GM23248 (cell line): Measurements from ENCODE around the gene FTO. TPM values are rescaled to one million over a fixed set of nuclear protein-coding genes. Genes with fewer than 3 reads are reported as not detected.
A peak's percentile ranks its signal among the peaks of the same experiment; 100 is the strongest.

Experiments
- DNase-seq: peaks from one replicate; pipeline ENCODE4 v3.0.0-alpha.2; 2015
- H2AFZ ChIP-seq: fragments of 200-600 bp; sonication (generic); 2 replicates; pipeline ENCODE4 v1.6.1; 2016; ENCODE audit warnings: antibody characterized with exemption
- H3F3A ChIP-seq: fragments of 200-600 bp; sonication (generic); 2 replicates; pipeline ENCODE4 v1.6.1; 2016; ENCODE audit warnings: mild to moderate bottlenecking, antibody characterized with exemption, mixed run types; ENCODE audit not compliant: insufficient read depth
- H3K27ac ChIP-seq: fragments of 200-600 bp; sonication (generic); 2 replicates; pipeline ENCODE4 v1.5.1; 2016; ENCODE audit warnings: mild to moderate bottlenecking
- H3K27me3 ChIP-seq: fragments of 200-600 bp; sonication (generic); replicated peaks from 2 replicates; pipeline ENCODE4 v1.6.1; 2016; ENCODE audit warnings: mild to moderate bottlenecking; ENCODE audit not compliant: insufficient read depth
- H3K36me3 ChIP-seq: fragments of 200-600 bp; sonication (generic); 2 replicates; pipeline ENCODE4 v1.6.1; 2016; ENCODE audit warnings: low read depth, mild to moderate bottlenecking
- H3K4me1 ChIP-seq: fragments of 200-600 bp; sonication (generic); 2 replicates; pipeline ENCODE4 v1.6.1; 2016; ENCODE audit warnings: mild to moderate bottlenecking; ENCODE audit not compliant: insufficient read depth
- H3K4me2 ChIP-seq: fragments of 200-600 bp; sonication (generic); one replicate; pipeline ENCODE4 v1.6.1; 2016; ENCODE audit warnings: mild to moderate bottlenecking; ENCODE audit not compliant: unreplicated experiment
- H3K4me3 ChIP-seq: fragments of 200-600 bp; sonication (generic); 2 replicates; pipeline ENCODE4 v1.5.1; 2016; ENCODE audit warnings: mild to moderate bottlenecking
- H3K79me2 ChIP-seq: fragments of 200-600 bp; sonication (generic); 2 replicates; pipeline ENCODE4 v1.6.1; 2016; ENCODE audit warnings: mild to moderate bottlenecking; ENCODE audit not compliant: insufficient read depth
- H3K9ac ChIP-seq: fragments of 200-600 bp; sonication (generic); 2 replicates; pipeline ENCODE4 v1.6.1; 2016; ENCODE audit warnings: mild to moderate bottlenecking
- H3K9me2 ChIP-seq: fragments of 200-600 bp; sonication (generic); 2 replicates; pipeline ENCODE4 v1.6.1; 2016; ENCODE audit warnings: mixed run types, mild to moderate bottlenecking, moderate library complexity; ENCODE audit not compliant: insufficient read depth
- H3K9me3 ChIP-seq: fragments of 200-600 bp; sonication (generic); one replicate; pipeline ENCODE4 v1.6.1; 2017; ENCODE audit warnings: low read depth
- H4K20me1 ChIP-seq: fragments of 200-600 bp; sonication (generic); 2 replicates; pipeline ENCODE4 v1.6.0; 2016; ENCODE audit not compliant: insufficient read depth
- EZH2 ChIP-seq: fragments of 200-600 bp; sonication (generic); IDR thresholded peaks from 2 replicates; pipeline ENCODE4 v1.6.1; 2018; ENCODE audit warnings: antibody characterized with exemption, mild to moderate bottlenecking; ENCODE audit not compliant: insufficient read depth, poor library complexity, severe bottlenecking
- EZH2phosphoT487 ChIP-seq: fragments of 200-600 bp; sonication (generic); IDR thresholded peaks from 2 replicates; pipeline ENCODE4 v1.6.1; 2018; ENCODE audit warnings: antibody characterized with exemption, moderate library complexity, mild to moderate bottlenecking, low read depth; ENCODE audit not compliant: insufficient read depth
- WGBS, 2 experiments: methylation state at CpG; one replicate each; pipeline ENCODE4 v1.1.6; 2015 to 2017; ENCODE audit warnings: low lambda C conversion rate in 2 of 2, low coverage in 1 of 2; ENCODE audit errors: missing lambda C conversion rate in 2 of 2; 5-methylcytosine and 5-hydroxymethylcytosine counted together
- in situ Hi-C: fragments of 300-500 bp; cut with MboI; formaldehyde crosslinking; loops from 2 replicates; pipeline ENCODE4 v1.15.0; 2020
- polyA plus RNA-seq: library from polyadenylated mRNA; unstranded; fragments of >200 nt; fragmentation: Nextera tagmentation; extraction: Ambion mirVana; gene quantifications from 2 replicates; pipeline ENCODE4 v1.2.1, GENCODE V29; 2016
- total RNA-seq: library from RNA; depleted of rRNA; stranded (reverse); fragments of >200 nt; shearing (Covaris generic); gene quantifications from 2 replicates; pipeline ENCODE4 v1.2.3, GENCODE V29; 2014

Gene FTO
- total and polyA plus RNA-seq, 2 experiments from 2014 or later = 85.3 to 99.2 TPM

DNA sequence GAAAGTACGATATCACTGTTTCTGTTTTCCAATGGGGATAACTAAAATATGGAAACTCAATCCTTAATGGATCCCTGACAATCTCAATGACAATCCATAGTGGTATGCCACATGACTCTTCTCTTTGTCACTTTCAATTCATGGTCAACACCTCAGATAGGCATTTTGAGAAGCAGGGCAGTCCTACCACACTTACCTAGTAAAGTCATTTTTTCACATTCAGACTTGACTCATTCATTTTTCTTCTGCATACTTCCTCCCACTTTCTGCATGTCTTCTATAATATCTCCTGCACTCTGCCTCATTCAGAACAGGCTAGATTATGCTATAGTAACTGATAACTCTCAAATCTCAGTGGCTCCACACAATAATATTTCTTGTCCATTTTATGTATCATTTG is 117.5 kb downstream of the FTO start:
- H3K4me3 ChIP-seq = 0 out of 2 replicates have a peak overlapping the region, but pooled peaks have one; percentile 1
- H3K36me3 ChIP-seq = no peaks in the 10 kb centered on the region

DNA sequence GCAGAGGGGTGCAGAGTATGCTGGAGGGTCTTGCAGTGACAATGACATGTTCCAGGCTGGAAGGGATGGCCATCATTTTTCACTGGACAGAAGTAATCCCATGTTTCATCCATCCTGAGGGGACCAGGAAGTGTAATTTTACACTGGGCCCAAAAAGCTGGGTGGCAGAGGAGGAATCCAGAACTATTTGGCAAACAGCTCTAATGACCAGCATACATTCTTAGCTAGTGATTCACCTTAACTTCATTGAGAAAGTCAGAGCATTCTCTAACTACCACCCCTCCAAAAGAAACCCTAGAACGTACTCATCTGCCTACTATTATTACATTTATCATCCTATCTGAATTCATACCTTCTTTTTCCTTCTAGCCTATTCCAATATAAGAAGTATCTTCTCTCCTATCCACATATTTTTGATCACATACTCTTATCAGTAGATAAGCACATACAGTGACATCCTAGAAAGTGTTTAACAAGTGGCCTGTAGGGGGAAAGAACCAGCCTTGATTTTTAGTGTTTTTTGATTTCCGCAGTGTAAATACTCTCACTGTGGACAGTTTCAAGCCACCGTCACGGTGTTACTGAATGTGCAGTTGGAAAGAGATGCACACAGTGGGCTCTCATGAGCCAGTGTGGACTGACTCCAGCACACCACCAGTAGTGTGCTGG is 118.1 kb downstream of the FTO start:
- Histone ChIP-seq H3K9ac (peak overlapping the region; percentile 18; the same call in 1 of the 2 replicates), H2AFZ (no peak overlapping the region), H3K4me3 (0 out of 2 replicates have a peak overlapping the region, but pooled peaks have one; percentile 1), H3K27me3 (no peaks in the 10 kb centered on the region), H3F3A (peaks cover 50% of the 10 kb centered on the region), H3K4me1 (peaks cover 52% of the 10 kb centered on the region), H3K79me2 (peaks cover 42% of the 10 kb centered on the region), H3K27ac (peak overlapping the region; percentile 77), H4K20me1 (no peaks in the 10 kb centered on the region), H3K9me3 (no peaks in the 10 kb centered on the region), H3K9me2 (no peaks in the 10 kb centered on the region), H3K36me3 (no peaks in the 10 kb centered on the region), H3K4me2 (peak overlapping the region; percentile 67)
- peak; percentile 90 for DNase-seq
- no peak for TF ChIP-seq EZH2
- TF ChIP-seq EZH2phosphoT487 = no peak
- in situ Hi-C loops = no loop called here
- WGBS, 2 experiments = 71 to 72% methylated on average over 4 of the region's 4 CpGs

More for the DNA sequence above, 117.5 kb downstream of the FTO start:
- Histone ChIP-seq H3K79me2 (peaks cover 37% of the 10 kb centered on the region), H3K27ac (peak overlapping the region; percentile 77), H4K20me1 (no peaks in the 10 kb centered on the region), H2AFZ (no peak overlapping the region), H3F3A (peaks cover 56% of the 10 kb centered on the region), H3K9me3 (no peaks in the 10 kb centered on the region), H3K9ac (peak overlapping the region; percentile 18; the same call in 1 of the 2 replicates), H3K4me2 (peak overlapping the region; percentile 67), H3K9me2 (no peaks in the 10 kb centered on the region), H3K4me1 (peaks cover 58% of the 10 kb centered on the region), H3K27me3 (no peaks in the 10 kb centered on the region)
- in situ Hi-C loops = no loop called here
- WGBS, 2 experiments = 93 to 100% methylated on average over 1 of the region's 1 CpG
- TF ChIP-seq EZH2 (no peak), EZH2phosphoT487 (no peak)
- DNase-seq = peak; percentile 67

- peak; percentile 16 for DNase-seq
- no peaks in the 10 kb centered on the region for H3K9me3 ChIP-seq
- H2AFZ ChIP-seq = no peak overlapping the region
- no peak overlapping the region for H3K9ac ChIP-seq
- peak overlapping the region; percentile 77 for H3K27ac ChIP-seq
- no peak overlapping the region for H3K4me2 ChIP-seq
- no peaks in the 10 kb centered on the region for H3K9me2 ChIP-seq
- H3F3A ChIP-seq = peaks cover 43% of the 10 kb centered on the region
- H3K4me3 ChIP-seq = no peak overlapping the region
- H3K27me3 ChIP-seq = no peaks in the 10 kb centered on the region
- peaks cover 42% of the 10 kb centered on the region for H3K4me1 ChIP-seq
- in situ Hi-C loops = no loop called here
- no peak for TF ChIP-seq EZH2phosphoT487
- no peak for TF ChIP-seq EZH2
- 89 to 95% methylated on average over 7 of the region's 7 CpGs for WGBS, 2 experiments
- no peaks in the 10 kb centered on the region for H3K36me3 ChIP-seq
- peaks cover 49% of the 10 kb centered on the region for H3K79me2 ChIP-seq
- no peaks in the 10 kb centered on the region for H4K20me1 ChIP-seq
These were observed 119.1 kb downstream of the FTO start for GRCh38 chr16:53822936-53823529.

- Histone ChIP-seq H3K9me3 (no peaks in the 10 kb centered on the region), H3K79me2 (peaks cover 73% of the 10 kb centered on the region), H3F3A (peaks cover 25% of the 10 kb centered on the region), H3K4me3 (no peak overlapping the region), H4K20me1 (no peaks in the 10 kb centered on the region), H3K27me3 (no peaks in the 10 kb centered on the region), H3K9me2 (no peaks in the 10 kb centered on the region), H2AFZ (no peak overlapping the region), H3K4me2 (no peak overlapping the region), H3K27ac (no peak overlapping the region), H3K9ac (no peak overlapping the region), H3K4me1 (peaks cover 25% of the 10 kb centered on the region), H3K36me3 (no peaks in the 10 kb centered on the region)
- 77 to 82% methylated on average over 3 of the region's 3 CpGs for WGBS, 2 experiments
- DNase-seq = no peak
- in situ Hi-C loops = no loop called here
- no peak for TF ChIP-seq EZH2
- TF ChIP-seq EZH2phosphoT487 = no peak
These were observed 122.7 kb downstream of the FTO start for GRCh38 chr16:53826658-53827057.
